ENCODE results near the gene ADAMTS9.

The ADAMTS9 gene

GRCh38 chr3:64493149-64493548 is 194.7 kb downstream of the ADAMTS9 start:
- H3K4me1 Mint-ChIP-seq: no peaks in the 10 kb centered on the region
- no peaks in the 10 kb centered on the region for H3K36me3 Mint-ChIP-seq

DNA sequence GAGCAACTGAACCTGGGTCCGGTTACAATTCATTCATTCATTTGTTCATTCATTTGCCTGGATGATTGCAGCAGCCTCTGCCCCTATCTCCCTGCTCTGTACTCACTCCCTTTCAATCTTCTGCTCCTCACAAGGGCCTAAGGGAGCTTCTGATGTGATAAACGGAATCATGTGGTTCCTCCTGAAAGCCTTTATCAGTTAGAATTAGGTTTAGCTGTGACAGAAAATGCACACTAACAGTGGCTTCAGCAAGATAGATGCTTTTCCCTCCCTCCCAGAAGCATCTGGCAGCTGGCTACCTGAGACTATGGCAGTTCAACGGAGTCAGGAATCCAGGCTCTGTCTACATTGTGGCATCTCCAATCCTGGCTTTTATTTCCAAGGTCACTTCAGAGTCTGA is 196.0 kb downstream of the ADAMTS9 start:
- no peaks in the 10 kb centered on the region for H3K9me3 Mint-ChIP-seq
- no peaks in the 10 kb centered on the region for H3K4me1 Mint-ChIP-seq
- H3K27me3 Mint-ChIP-seq: peaks cover 47% of the 10 kb centered on the region
- H3K4me3 Mint-ChIP-seq: no peak overlapping the region
- no peak overlapping the region for H3K27ac Mint-ChIP-seq
- H3K36me3 Mint-ChIP-seq: no peaks in the 10 kb centered on the region

More at GRCh38 chr3:64493149-64493548, 194.7 kb downstream of the ADAMTS9 start:
- Mint-ChIP-seq H3K4me3 (no peak overlapping the region), H3K27ac (no peak overlapping the region), H3K9me3 (no peaks in the 10 kb centered on the region), H3K27me3 (peaks cover 37% of the 10 kb centered on the region)

GRCh38 chr3:64490180-64490724 is 197.5 kb downstream of the ADAMTS9 start:
- Mint-ChIP-seq H3K27me3 (peaks cover 46% of the 10 kb centered on the region), H3K27ac (no peak overlapping the region), H3K36me3 (no peaks in the 10 kb centered on the region), H3K4me3 (no peak overlapping the region), H3K4me1 (no peaks in the 10 kb centered on the region), H3K9me3 (no peaks in the 10 kb centered on the region)

DNA sequence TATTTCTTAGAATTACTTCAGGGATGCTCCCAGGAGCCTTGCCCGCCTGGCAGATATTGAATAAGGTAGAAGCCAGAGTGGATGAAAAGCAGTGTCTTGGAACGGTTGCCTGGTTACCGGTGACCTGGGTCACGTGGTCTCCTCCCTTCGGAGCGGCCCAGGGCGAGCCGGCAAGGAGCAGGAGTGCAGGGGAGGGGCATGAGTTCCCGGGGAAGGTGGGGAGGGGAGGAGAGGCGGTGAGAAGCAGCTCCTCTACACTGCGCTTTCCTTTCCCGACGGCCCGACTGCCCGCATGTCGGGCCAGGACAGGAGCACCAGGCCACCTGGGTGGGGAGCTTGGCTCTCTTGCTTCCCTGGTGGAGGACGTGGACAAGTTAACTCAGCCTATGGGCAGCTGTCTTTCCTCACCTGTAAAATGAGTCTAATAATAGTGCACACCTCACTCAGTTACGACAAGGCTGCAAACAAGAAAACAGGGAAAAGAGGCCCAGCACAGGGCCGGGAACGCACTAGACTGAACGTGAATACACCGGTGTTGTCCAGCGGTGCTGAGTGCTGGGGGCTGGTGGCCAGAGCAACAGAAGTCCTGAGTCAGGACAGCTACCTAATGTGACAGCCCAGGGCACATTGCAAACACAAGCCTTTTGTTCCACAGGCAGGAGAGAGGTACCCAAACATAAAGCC is 198.3 kb downstream of the ADAMTS9 start:
- Mint-ChIP-seq H3K4me3 (no peak overlapping the region), H3K9me3 (no peaks in the 10 kb centered on the region), H3K4me1 (no peaks in the 10 kb centered on the region), H3K36me3 (no peaks in the 10 kb centered on the region), H3K27ac (no peak overlapping the region), H3K27me3 (peaks cover 45% of the 10 kb centered on the region)

- Mint-ChIP-seq H3K27ac (no peak overlapping the region), H3K4me3 (no peak overlapping the region), H3K27me3 (peaks cover 41% of the 10 kb centered on the region), H3K4me1 (no peaks in the 10 kb centered on the region), H3K9me3 (no peaks in the 10 kb centered on the region), H3K36me3 (no peaks in the 10 kb centered on the region)
These were observed 198.9 kb downstream of the ADAMTS9 start for GRCh38 chr3:64488939-64489338.

GRCh38 chr3:64484289-64484992 is 203.4 kb downstream of the ADAMTS9 start:
- no peak overlapping the region for H3K4me3 Mint-ChIP-seq
- no peaks in the 10 kb centered on the region for H3K9me3 Mint-ChIP-seq
- peaks cover 16% of the 10 kb centered on the region for H3K27me3 Mint-ChIP-seq
- no peaks in the 10 kb centered on the region for H3K4me1 Mint-ChIP-seq
- no peaks in the 10 kb centered on the region for H3K36me3 Mint-ChIP-seq
- H3K27ac Mint-ChIP-seq: no peak overlapping the region

DNA sequence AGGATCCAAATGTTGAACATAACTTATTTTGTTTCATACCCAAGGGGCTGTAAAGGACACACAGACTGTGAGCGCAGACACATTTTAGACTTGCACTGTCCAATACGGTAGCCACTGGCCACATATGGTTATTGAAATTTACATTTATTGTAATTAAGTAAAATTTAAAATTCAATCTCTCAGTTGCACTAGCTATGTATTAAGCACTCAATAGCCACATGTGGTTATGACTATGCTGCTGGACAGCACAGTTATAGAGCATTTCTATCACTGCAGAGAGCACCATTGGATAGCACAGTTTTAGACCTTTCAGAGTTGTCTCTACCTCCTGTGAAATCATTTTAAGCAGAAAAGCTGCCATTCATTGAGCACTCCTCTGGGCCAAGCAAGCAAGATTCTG is 204.3 kb downstream of the ADAMTS9 start:
- H3K9me3 Mint-ChIP-seq: no peaks in the 10 kb centered on the region
- H3K4me3 Mint-ChIP-seq: no peak overlapping the region
- H3K27me3 Mint-ChIP-seq: peaks cover 15% of the 10 kb centered on the region
- no peaks in the 10 kb centered on the region for H3K36me3 Mint-ChIP-seq
- no peak overlapping the region for H3K27ac Mint-ChIP-seq
- H3K4me1 Mint-ChIP-seq: no peaks in the 10 kb centered on the region

- Mint-ChIP-seq H3K9me3 (no peaks in the 10 kb centered on the region), H3K4me1 (no peaks in the 10 kb centered on the region), H3K36me3 (no peaks in the 10 kb centered on the region), H3K27me3 (peaks cover 8% of the 10 kb centered on the region), H3K27ac (no peak overlapping the region), H3K4me3 (no peak overlapping the region)
These were observed 212.8 kb downstream of the ADAMTS9 start for GRCh38 chr3:64475037-64475436.

- no peak overlapping the region for H3K27ac Mint-ChIP-seq
- H3K4me3 Mint-ChIP-seq: no peak overlapping the region
- peaks cover 11% of the 10 kb centered on the region for H3K27me3 Mint-ChIP-seq
- H3K4me1 Mint-ChIP-seq: no peaks in the 10 kb centered on the region
- H3K9me3 Mint-ChIP-seq: no peaks in the 10 kb centered on the region
- H3K36me3 Mint-ChIP-seq: no peaks in the 10 kb centered on the region
These were observed 214.3 kb downstream of the ADAMTS9 start for GRCh38 chr3:64473466-64473865.

DNA sequence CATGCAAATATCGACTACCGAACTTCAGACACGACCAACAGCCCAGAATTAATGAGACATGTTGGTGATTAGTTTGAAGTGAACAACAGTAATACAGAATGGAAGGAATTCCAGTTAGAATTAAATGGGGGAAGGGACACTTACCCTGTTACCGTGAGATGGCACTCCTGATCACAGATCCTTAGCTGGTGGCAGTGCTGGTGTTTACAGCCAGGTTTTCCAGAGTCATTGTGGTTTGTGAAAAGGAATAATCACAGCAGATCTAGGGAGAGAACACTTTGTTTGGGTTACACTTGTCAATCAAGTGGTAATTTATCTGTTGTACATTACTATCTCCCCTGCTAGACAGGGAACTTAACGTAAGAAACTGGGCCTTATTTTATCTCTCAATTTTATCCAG is 217.4 kb downstream of the ADAMTS9 start:
- Mint-ChIP-seq H3K9me3 (no peaks in the 10 kb centered on the region), H3K4me3 (no peak overlapping the region), H3K4me1 (no peaks in the 10 kb centered on the region), H3K36me3 (no peaks in the 10 kb centered on the region), H3K27ac (no peak overlapping the region), H3K27me3 (peaks cover 11% of the 10 kb centered on the region)

DNA sequence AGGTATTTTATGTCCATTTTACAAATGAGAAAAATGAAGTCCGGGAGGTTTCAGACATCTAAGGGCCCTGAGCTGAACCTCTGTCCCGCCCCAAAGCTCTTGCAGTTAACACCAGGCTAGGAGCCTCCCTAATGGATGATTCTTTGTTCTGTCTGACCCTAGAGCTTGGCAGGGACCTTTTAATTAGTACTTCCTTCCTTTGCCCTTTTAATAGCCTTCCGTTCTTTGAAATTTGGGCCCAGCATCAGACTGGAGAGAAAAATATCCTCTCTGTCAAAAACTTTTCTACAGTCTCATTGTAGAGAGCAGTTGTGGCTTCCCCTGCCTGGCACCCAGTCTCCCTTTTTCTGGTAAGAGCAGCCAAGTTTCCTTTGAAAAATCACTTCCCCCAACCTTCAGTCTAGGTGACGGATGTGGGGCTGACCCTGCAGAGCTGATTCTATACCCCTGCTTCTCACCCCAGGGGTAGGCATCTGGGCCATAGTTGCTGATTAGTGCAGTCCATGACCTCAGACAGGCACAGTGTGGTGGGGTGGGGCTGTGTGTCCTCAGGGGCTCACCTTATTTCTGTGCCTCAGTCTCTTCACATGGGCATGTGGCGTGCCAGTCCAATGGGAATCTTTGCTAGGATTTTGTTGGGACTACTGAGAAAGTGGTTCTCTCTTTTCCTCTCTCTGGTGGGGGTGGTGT is 220.4 kb downstream of the ADAMTS9 start:
- no peak overlapping the region for H3K27ac Mint-ChIP-seq
- H3K4me3 Mint-ChIP-seq: no peak overlapping the region
- H3K4me1 Mint-ChIP-seq: peaks cover 2% of the 10 kb centered on the region
- H3K36me3 Mint-ChIP-seq: no peaks in the 10 kb centered on the region
- H3K27me3 Mint-ChIP-seq: peaks cover 10% of the 10 kb centered on the region
- no peaks in the 10 kb centered on the region for H3K9me3 Mint-ChIP-seq

All from activated naive CD4-positive, alpha-beta T cell treated with anti-CD3 and anti-CD28 coated beads, Interleukin-2, amount 50 U/mL, for 24 hours (primary cell).